GM12878 (cell line): ENCODE measurements around the gene SOWAHD. TPM values are rescaled to one million over a fixed set of nuclear protein-coding genes. Genes with fewer than 3 reads are reported as not detected.

Experiments used
- BMI1 ChIP-seq: fragments of 450-650 bp; IDR thresholded peaks from 2 replicates; pipeline ENCODE4 v1.6.1; 2016; ENCODE audit warnings: mild to moderate bottlenecking, moderate library complexity, borderline replicate concordance
- CBFB ChIP-seq: IDR thresholded peaks from 2 replicates; pipeline ENCODE4 v1.6.1; 2016; ENCODE audit warnings: antibody characterized with exemption, low read depth
- CHD1 ChIP-seq: IDR thresholded peaks from 2 replicates; pipeline ENCODE4 v1.6.1; 2012; ENCODE audit warnings: low read depth, low read length, improper control_type of control experiment
- ELK1 ChIP-seq: IDR thresholded peaks from 2 replicates; pipeline ENCODE4 v1.6.1; 2012; ENCODE audit warnings: low read depth, low read length, improper control_type of control experiment
- FOS ChIP-seq: IDR thresholded peaks from 3 replicates; pipeline ENCODE4 v1.6.1; 2011; ENCODE audit warnings: borderline replicate concordance; ENCODE audit not compliant: insufficient read length; ENCODE audit errors: extremely low read depth
- MYB ChIP-seq: fragments of 150-350 bp; IDR thresholded peaks from 2 replicates; pipeline ENCODE4 v1.6.1; 2014; ENCODE audit warnings: mild to moderate bottlenecking, low read depth, low read length, borderline replicate concordance
- PRDM15 ChIP-seq: fragments of 450-650 bp; formaldehyde crosslinking; IDR thresholded peaks from 2 replicates; pipeline ENCODE4 v1.4.0; 2020; ENCODE audit warnings: mild to moderate bottlenecking, moderate library complexity
- SMAD1 ChIP-seq: fragments of 450-650 bp; IDR thresholded peaks from 2 replicates; pipeline ENCODE4 v1.6.1; 2018; ENCODE audit warnings: mild to moderate bottlenecking, low read depth; ENCODE audit not compliant: partially characterized antibody
- ZNF274 ChIP-seq: IDR thresholded peaks from one replicate; pipeline ENCODE4 v1.8.0; 2011; ENCODE audit not compliant: insufficient read length, insufficient read depth
- ZNF592 ChIP-seq: fragments of 450-650 bp; IDR thresholded peaks from 2 replicates; pipeline ENCODE4 v1.6.1; 2017; ENCODE audit warnings: mild to moderate bottlenecking, moderate library complexity
- ZNF622 ChIP-seq: fragments of 450-650 bp; IDR thresholded peaks from 2 replicates; pipeline ENCODE4 v1.6.1; 2017; ENCODE audit warnings: mild to moderate bottlenecking, inconsistent platforms
- polyA plus RNA-seq, 11 experiments: library from polyadenylated mRNA; depleted of rRNA in 4 of 11; unstranded in 6 of 11; stranded (reverse) in 5 of 11; fragments of >200 nt; fragmentation: Nextera tagmentation in 4 of 11; fragmentation: Illumina TruSeq in 1 of 11; extraction: Ambion mirVana in 4 of 11; extraction: Trizol in 1 of 11; gene quantifications; 1 replicate in 1 of 11; 2 replicates in 10 of 11; pipeline versions ENCODE4 v1.2.1 to v1.2.3, GENCODE V29; 2011 to 2016; ENCODE audit warnings: inconsistent platforms in 2 of 11, missing spikeins in 2 of 11, low read depth in 1 of 11
- total RNA-seq, 4 experiments: library from RNA; depleted of rRNA in 3 of 4; stranded (reverse); fragments of >200 nt in 3 of 4; fragmentation: Illumina TruSeq in 1 of 4; extraction: Trizol in 1 of 4; gene quantifications; 2 replicates each; pipeline versions ENCODE4 v1.2.1 to v1.2.3, GENCODE V29; 2013 to 2021

The SOWAHD gene
- total and polyA plus RNA-seq, 10 of the 15 experiments (the other 5 are each of a cell fraction or from before 2014, with no cell fraction given), result 0.27 to 7.4 (median 2.6) TPM

GRCh38 chrX:119756926-119757635 lies 1.3 kb upstream of the SOWAHD start (continued):
- TF ChIP-seq ZNF592, result no peak
- TF ChIP-seq ZNF274, result no peak
- no peak for TF ChIP-seq ZNF622
- TF ChIP-seq CBFB, result no peak
- TF ChIP-seq ELK1, result no peak
- TF ChIP-seq MYB, result no peak
- TF ChIP-seq FOS, result no peak
- TF ChIP-seq CHD1, result no peak
- TF ChIP-seq PRDM15, result no peak
- TF ChIP-seq BMI1, result no peak
- no peak for TF ChIP-seq SMAD1
- TF ChIP-seq, all 136 proteins: peak for 0
